ENCODE data around the gene OLFML3. TPM values are rescaled to one million over a fixed set of nuclear protein-coding genes. Genes with fewer than 3 reads are reported as not detected.
"Not testable (repeated sequence)": the region's sequence is repeated elsewhere in the genome, so short reads cannot be mapped to it uniquely, and the experiment has no call there.

The OLFML3 gene
- total and polyA plus RNA-seq, 9 donors: 114 to 220 (median 190) TPM

- WGBS (ENCODE audit: insufficient coverage): 38% methylated on average over 1 of the region's 3 CpGs
- no peak overlapping the region for H3K4me3 ChIP-seq (ENCODE audit: low read length)
- DNase-seq: no peak
Measured at GRCh38 chr1:113947388-113948107, 31.7 kb upstream of the OLFML3 start.

GRCh38 chr1:113948151-113948550 lies 31.1 kb upstream of the OLFML3 start:
- DNase-seq; H3K36me3 ChIP-seq (ENCODE audit: control insufficient read depth, insufficient read depth, low read length); H3K4me3 ChIP-seq (ENCODE audit: low read length); H3K9me3 ChIP-seq (replicated peaks; ENCODE audit: control insufficient read depth, low read depth, low read length); H3K4me1 ChIP-seq (ENCODE audit: control insufficient read depth, insufficient read depth, low read length); H3K27me3 ChIP-seq (ENCODE audit: control insufficient read depth, insufficient read depth, low read length); H3K27ac ChIP-seq (ENCODE audit: low read length): not testable (repeated sequence)
- 100% methylated on average over 1 of the region's 4 CpGs for WGBS (ENCODE audit: insufficient coverage)

More at GRCh38 chr1:113947388-113948107, 31.7 kb upstream of the OLFML3 start:
- no peaks in the 10 kb centered on the region for H3K9me3 ChIP-seq (replicated peaks; ENCODE audit: control insufficient read depth, low read depth, low read length)
- no peaks in the 10 kb centered on the region for H3K27me3 ChIP-seq (ENCODE audit: control insufficient read depth, insufficient read depth, low read length)
- peaks cover 3% of the 10 kb centered on the region for H3K4me1 ChIP-seq (ENCODE audit: control insufficient read depth, insufficient read depth, low read length)
- peak overlapping the region; percentile 49 for H3K27ac ChIP-seq (ENCODE audit: low read length)
- H3K36me3 ChIP-seq (ENCODE audit: control insufficient read depth, insufficient read depth, low read length): peaks cover 9% of the 10 kb centered on the region

- Histone ChIP-seq H3K27me3 (ENCODE audit: control insufficient read depth, insufficient read depth, low read length) (no peaks in the 10 kb centered on the region), H3K9me3 (replicated peaks; ENCODE audit: control insufficient read depth, low read depth, low read length) (no peaks in the 10 kb centered on the region), H3K36me3 (ENCODE audit: control insufficient read depth, insufficient read depth, low read length) (peaks cover 6% of the 10 kb centered on the region), H3K27ac (ENCODE audit: low read length) (no peak overlapping the region), H3K4me1 (ENCODE audit: control insufficient read depth, insufficient read depth, low read length) (peaks cover 3% of the 10 kb centered on the region), H3K4me3 (ENCODE audit: low read length) (no peak overlapping the region)
- 0% methylated on average over 1 of the region's 5 CpGs for WGBS (ENCODE audit: insufficient coverage)
- no peak for DNase-seq
Measured at GRCh38 chr1:113949007-113949406, 30.3 kb upstream of the OLFML3 start.

- Histone ChIP-seq H3K27me3 (ENCODE audit: control insufficient read depth, insufficient read depth, low read length) (no peaks in the 10 kb centered on the region), H3K27ac (ENCODE audit: low read length) (no peak overlapping the region), H3K4me1 (ENCODE audit: control insufficient read depth, insufficient read depth, low read length) (peaks cover 3% of the 10 kb centered on the region), H3K4me3 (ENCODE audit: low read length) (no peak overlapping the region), H3K36me3 (ENCODE audit: control insufficient read depth, insufficient read depth, low read length) (peaks cover 3% of the 10 kb centered on the region), H3K9me3 (replicated peaks; ENCODE audit: control insufficient read depth, low read depth, low read length) (no peaks in the 10 kb centered on the region)
- DNase-seq: no peak
- no CpG with 5 or more reads among the region's 1 CpG for WGBS (ENCODE audit: insufficient coverage)
Measured at GRCh38 chr1:113950908-113951307, 28.4 kb upstream of the OLFML3 start.

GRCh38 chr1:113951719-113952118 lies 27.6 kb upstream of the OLFML3 start:
- Histone ChIP-seq H3K9me3 (replicated peaks; ENCODE audit: control insufficient read depth, low read depth, low read length) (no peaks in the 10 kb centered on the region), H3K27ac (ENCODE audit: low read length) (no peak overlapping the region), H3K4me3 (ENCODE audit: low read length) (no peak overlapping the region), H3K27me3 (ENCODE audit: control insufficient read depth, insufficient read depth, low read length) (no peaks in the 10 kb centered on the region), H3K4me1 (ENCODE audit: control insufficient read depth, insufficient read depth, low read length) (peaks cover 3% of the 10 kb centered on the region), H3K36me3 (ENCODE audit: control insufficient read depth, insufficient read depth, low read length) (peaks cover 7% of the 10 kb centered on the region)
- no peak for DNase-seq
- no CpG with 5 or more reads among the region's 2 CpGs for WGBS (ENCODE audit: insufficient coverage)

GRCh38 chr1:113957984-113958383 lies 21.3 kb upstream of the OLFML3 start:
- Histone ChIP-seq H3K27ac (ENCODE audit: low read length) (no peak overlapping the region), H3K36me3 (ENCODE audit: control insufficient read depth, insufficient read depth, low read length) (peaks cover 26% of the 10 kb centered on the region), H3K9me3 (replicated peaks; ENCODE audit: control insufficient read depth, low read depth, low read length) (no peaks in the 10 kb centered on the region), H3K4me1 (ENCODE audit: control insufficient read depth, insufficient read depth, low read length) (no peaks in the 10 kb centered on the region), H3K4me3 (ENCODE audit: low read length) (no peak overlapping the region), H3K27me3 (ENCODE audit: control insufficient read depth, insufficient read depth, low read length) (no peaks in the 10 kb centered on the region)
- WGBS (ENCODE audit: insufficient coverage): no CpG with 5 or more reads among the region's 1 CpG
- DNase-seq: no peak

GRCh38 chr1:113958691-113959090 lies 20.6 kb upstream of the OLFML3 start:
- Histone ChIP-seq H3K9me3 (replicated peaks; ENCODE audit: control insufficient read depth, low read depth, low read length) (no peaks in the 10 kb centered on the region), H3K4me3 (ENCODE audit: low read length) (no peak overlapping the region), H3K4me1 (ENCODE audit: control insufficient read depth, insufficient read depth, low read length) (no peaks in the 10 kb centered on the region), H3K27me3 (ENCODE audit: control insufficient read depth, insufficient read depth, low read length) (no peaks in the 10 kb centered on the region), H3K27ac (ENCODE audit: low read length) (no peak overlapping the region), H3K36me3 (ENCODE audit: control insufficient read depth, insufficient read depth, low read length) (peaks cover 31% of the 10 kb centered on the region)
- DNase-seq: no peak
- WGBS (ENCODE audit: insufficient coverage): no CpG with 5 or more reads among the region's 1 CpG

- Histone ChIP-seq H3K4me3 (ENCODE audit: low read length) (no peak overlapping the region), H3K27me3 (ENCODE audit: control insufficient read depth, insufficient read depth, low read length) (no peaks in the 10 kb centered on the region), H3K9me3 (replicated peaks; ENCODE audit: control insufficient read depth, low read depth, low read length) (no peaks in the 10 kb centered on the region), H3K36me3 (ENCODE audit: control insufficient read depth, insufficient read depth, low read length) (peaks cover 36% of the 10 kb centered on the region), H3K4me1 (ENCODE audit: control insufficient read depth, insufficient read depth, low read length) (no peaks in the 10 kb centered on the region), H3K27ac (ENCODE audit: low read length) (no peak overlapping the region)
- DNase-seq: no peak
- 89% methylated on average over 5 of the region's 12 CpGs for WGBS (ENCODE audit: insufficient coverage)
Measured at GRCh38 chr1:113963281-113963906, 15.9 kb upstream of the OLFML3 start.

- Histone ChIP-seq H3K36me3 (ENCODE audit: control insufficient read depth, insufficient read depth, low read length) (peaks cover 53% of the 10 kb centered on the region), H3K27ac (ENCODE audit: low read length) (no peak overlapping the region), H3K9me3 (replicated peaks; ENCODE audit: control insufficient read depth, low read depth, low read length) (no peaks in the 10 kb centered on the region), H3K4me1 (ENCODE audit: control insufficient read depth, insufficient read depth, low read length) (no peaks in the 10 kb centered on the region), H3K4me3 (ENCODE audit: low read length) (no peak overlapping the region), H3K27me3 (ENCODE audit: control insufficient read depth, insufficient read depth, low read length) (no peaks in the 10 kb centered on the region)
- whole genome bisulfite sequencing (ENCODE audit: insufficient coverage): 80% methylated on average over 1 of the region's 4 CpGs
- DNase-seq: no peak
Measured at GRCh38 chr1:113965703-113966412, 13.4 kb upstream of the OLFML3 start.

GRCh38 chr1:113972954-113973353 lies 6.3 kb upstream of the OLFML3 start:
- DNase-seq: no peak
- Histone ChIP-seq H3K27ac (ENCODE audit: low read length) (no peak overlapping the region), H3K4me3 (ENCODE audit: low read length) (no peak overlapping the region), H3K36me3 (ENCODE audit: control insufficient read depth, insufficient read depth, low read length) (peaks cover 54% of the 10 kb centered on the region), H3K27me3 (ENCODE audit: control insufficient read depth, insufficient read depth, low read length) (no peaks in the 10 kb centered on the region), H3K4me1 (ENCODE audit: control insufficient read depth, insufficient read depth, low read length) (peaks cover 7% of the 10 kb centered on the region), H3K9me3 (replicated peaks; ENCODE audit: control insufficient read depth, low read depth, low read length) (no peaks in the 10 kb centered on the region)
- 99% methylated on average over 9 of the region's 9 CpGs for WGBS (ENCODE audit: insufficient coverage)

Measured in muscle of leg (tissue), 11 donors.